ENCODE measurements around the gene ABLIM2.

Gene ABLIM2

GRCh38 chr4:8048856-8049676, 109.5 kb downstream of the ABLIM2 start:
- Mint-ChIP-seq H3K36me3 (ENCODE audit: low read depth) (no peaks in the 10 kb centered on the region), H3K9me3 (peaks cover 5% of the 10 kb centered on the region), H3K27ac (no peak overlapping the region), H3K4me3 (no peak overlapping the region), H3K4me1 (peaks cover 64% of the 10 kb centered on the region), H3K27me3 (ENCODE audit: low read depth, poor library complexity) (peaks cover 21% of the 10 kb centered on the region)
- TF ChIP-seq CTCF (IDR thresholded peaks at IDR 0.05) = no peak
- no peak for DNase-seq

GRCh38 chr4:8047837-8048678, 110.6 kb downstream of the ABLIM2 start:
- TF ChIP-seq CTCF (IDR thresholded peaks at IDR 0.05) = no peak
- H3K36me3 Mint-ChIP-seq (ENCODE audit: low read depth) = no peaks in the 10 kb centered on the region
- H3K4me1 Mint-ChIP-seq = peaks cover 71% of the 10 kb centered on the region
- peaks cover 20% of the 10 kb centered on the region for H3K27me3 Mint-ChIP-seq (ENCODE audit: low read depth, poor library complexity)
- DNase-seq = no peak
- H3K9me3 Mint-ChIP-seq = no peaks in the 10 kb centered on the region
- H3K4me3 Mint-ChIP-seq = no peak overlapping the region
- H3K27ac Mint-ChIP-seq = no peak overlapping the region

- peaks cover 72% of the 10 kb centered on the region for H3K4me1 Mint-ChIP-seq
- DNase-seq = no peak
- no peaks in the 10 kb centered on the region for H3K9me3 Mint-ChIP-seq
- TF ChIP-seq CTCF (IDR thresholded peaks at IDR 0.05) = no peak
- no peak overlapping the region for H3K27ac Mint-ChIP-seq
- no peaks in the 10 kb centered on the region for H3K36me3 Mint-ChIP-seq (ENCODE audit: low read depth)
- no peak overlapping the region for H3K4me3 Mint-ChIP-seq
- H3K27me3 Mint-ChIP-seq (ENCODE audit: low read depth, poor library complexity) = peaks cover 25% of the 10 kb centered on the region
Measured at GRCh38 chr4:8046925-8047541, 111.6 kb downstream of the ABLIM2 start.

- H3K27ac Mint-ChIP-seq = no peak overlapping the region
- H3K36me3 Mint-ChIP-seq (ENCODE audit: low read depth) = no peaks in the 10 kb centered on the region
- H3K27me3 Mint-ChIP-seq (ENCODE audit: low read depth, poor library complexity) = peaks cover 26% of the 10 kb centered on the region
- H3K4me1 Mint-ChIP-seq = peaks cover 71% of the 10 kb centered on the region
- no peak overlapping the region for H3K4me3 Mint-ChIP-seq
- no peaks in the 10 kb centered on the region for H3K9me3 Mint-ChIP-seq
- no peak for DNase-seq
- TF ChIP-seq CTCF (IDR thresholded peaks at IDR 0.05) = no peak
Measured at GRCh38 chr4:8045909-8046308, 112.7 kb downstream of the ABLIM2 start.

GRCh38 chr4:8044699-8045098, 113.9 kb downstream of the ABLIM2 start:
- Mint-ChIP-seq H3K36me3 (ENCODE audit: low read depth) (no peaks in the 10 kb centered on the region), H3K9me3 (no peaks in the 10 kb centered on the region), H3K27me3 (ENCODE audit: low read depth, poor library complexity) (peaks cover 29% of the 10 kb centered on the region), H3K4me3 (peak overlapping the region; percentile 8), H3K27ac (no peak overlapping the region), H3K4me1 (peaks cover 63% of the 10 kb centered on the region)
- peak; percentile 64 for DNase-seq
- no peak for TF ChIP-seq CTCF (IDR thresholded peaks at IDR 0.05)
